ENCODE measurements around the gene DBX1.

GRCh38 chr11:20205807-20206206 is 45.5 kb upstream of the DBX1 start:
- TF ChIP-seq CTCF (IDR thresholded peaks at IDR 0.05) (no peak), POLR2A (IDR thresholded peaks at IDR 0.05) (no peak), EP300 (IDR thresholded peaks at IDR 0.05) (no peak)

All from ovary (tissue), 3 donors.